GM21576 (cell line): ENCODE data around the gene CNNM4.

Experiments used
- ATAC-seq: cut with Tn5 transposase; IDR thresholded peaks from one replicate; pipeline ENCODE4 v1.9.1; 2021; ENCODE audit warnings: mild to moderate bottlenecking, moderate library complexity; ENCODE audit not compliant: unreplicated experiment

The CNNM4 gene

DNA sequence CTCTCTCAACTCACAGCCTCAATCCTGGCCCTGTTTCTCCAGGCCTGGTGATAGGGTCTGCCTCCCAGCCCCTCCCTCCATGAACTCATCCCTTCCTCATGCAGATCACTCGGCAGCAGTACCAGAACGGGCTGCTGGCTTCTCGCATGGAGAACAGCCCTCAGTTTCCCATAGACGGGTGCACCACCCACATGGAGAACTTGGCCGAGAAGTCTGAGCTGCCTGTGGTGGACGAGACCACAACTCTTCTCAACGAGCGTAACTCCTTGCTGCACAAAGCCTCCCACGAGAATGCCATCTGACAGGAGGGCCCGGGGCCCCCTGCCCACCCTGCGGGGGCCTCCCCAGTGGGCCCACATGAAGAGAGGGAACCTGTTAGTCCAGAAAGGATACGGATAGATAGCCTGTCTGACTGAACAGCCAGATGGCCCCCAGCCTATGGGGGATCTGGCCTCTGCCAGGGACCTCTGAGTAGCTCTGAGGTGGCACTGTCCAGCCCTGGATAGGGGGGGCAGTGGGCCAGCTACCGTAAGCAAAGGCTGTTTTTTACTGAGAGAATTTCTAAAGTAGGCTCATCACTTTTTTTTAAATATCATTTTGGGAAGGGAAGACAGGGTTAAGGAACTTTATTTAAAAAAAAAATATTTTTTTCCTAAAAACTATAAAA, 48.6 kb downstream of the CNNM4 start:
- no peak for ATAC-seq

DNA sequence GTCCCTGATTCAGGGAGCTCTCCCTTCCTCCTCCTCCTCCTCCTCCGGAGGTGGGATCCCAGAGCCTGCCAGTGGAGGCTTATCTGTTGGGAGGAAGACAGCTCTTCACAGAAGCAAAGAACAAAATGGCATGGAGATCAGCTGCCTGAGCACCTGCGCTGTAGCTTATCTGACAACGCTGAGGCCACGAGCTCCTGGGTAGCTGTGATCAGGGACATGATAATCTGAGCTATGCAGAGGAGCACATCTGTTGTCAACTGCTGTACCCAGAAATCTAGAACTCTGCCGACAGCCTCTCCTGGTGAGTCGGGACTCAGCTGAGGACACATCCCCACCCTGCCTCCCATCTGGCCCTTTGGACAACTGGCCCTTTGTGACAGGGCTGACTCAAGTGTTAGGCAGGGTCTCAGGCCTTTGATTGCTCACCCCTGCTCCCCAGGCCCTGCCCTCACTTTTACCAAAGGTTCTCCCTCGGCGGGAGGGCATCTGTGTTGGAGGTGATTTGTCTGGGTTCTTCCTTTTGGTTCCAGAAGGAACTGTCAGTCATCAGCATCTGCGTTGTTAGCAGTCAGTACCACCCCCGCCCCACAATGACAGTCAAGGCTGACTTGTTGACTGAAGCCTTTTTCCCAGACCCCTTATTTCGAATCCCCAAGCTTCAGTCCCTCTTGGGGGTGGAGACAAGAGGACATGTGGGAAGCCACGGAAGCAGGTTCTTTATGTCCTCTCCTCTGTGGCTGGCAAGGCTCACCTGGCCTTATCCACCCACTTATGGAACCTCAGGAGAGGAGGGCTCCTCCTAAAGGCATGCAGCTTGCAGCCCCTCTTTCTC, 49.5 kb downstream of the CNNM4 start:
- ATAC-seq = no peak

DNA sequence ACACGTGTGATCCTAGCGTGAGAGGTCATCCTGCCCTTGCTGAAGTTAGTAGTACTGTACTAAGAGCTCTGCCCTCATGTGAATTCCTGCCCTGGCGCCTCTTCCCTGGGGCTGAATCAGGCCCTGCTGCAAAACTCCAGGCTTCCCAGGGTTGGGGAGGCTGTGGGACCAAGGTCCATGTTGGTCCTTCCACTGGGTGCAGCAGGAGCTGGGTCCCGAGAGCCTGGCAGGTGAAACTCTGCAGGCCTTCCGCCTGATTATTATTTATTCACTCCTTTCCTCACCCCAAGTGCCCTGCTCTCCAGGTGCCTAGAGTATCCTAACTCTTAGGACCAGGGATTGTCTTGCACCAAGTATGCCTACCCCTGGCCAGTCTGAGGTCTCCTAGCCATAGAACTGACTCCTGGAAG, 50.1 kb downstream of the CNNM4 start:
- ATAC-seq = no peak

GRCh38 chr2:96811917-96812316, 51.2 kb downstream of the CNNM4 start:
- ATAC-seq = no peak

DNA sequence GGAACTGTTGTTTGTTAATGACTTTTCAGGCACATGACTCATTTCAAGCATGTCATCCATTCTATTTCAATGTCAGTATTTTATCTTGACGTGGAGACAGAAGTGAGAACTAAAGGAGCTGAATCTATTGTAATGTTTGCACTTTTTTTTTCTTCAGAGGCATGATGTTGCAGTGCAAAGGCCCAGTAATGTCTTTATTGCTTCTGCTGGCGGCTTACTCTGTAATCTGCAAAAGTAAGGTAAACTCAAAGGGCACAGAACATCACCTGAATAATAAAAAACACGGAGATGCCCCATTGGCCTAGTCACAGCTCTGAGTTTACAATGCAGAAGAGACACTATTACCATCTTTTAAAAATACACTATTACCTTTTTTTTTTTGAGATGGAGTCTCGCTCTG, 53.0 kb downstream of the CNNM4 start:
- ATAC-seq = no peak

GRCh38 chr2:96815326-96816126, 54.8 kb downstream of the CNNM4 start:
- no peak for ATAC-seq

GRCh38 chr2:96816127-96816835, 55.6 kb downstream of the CNNM4 start, which contains the start of gene CNNM3:
TSS of gene CNNM3 (plus strand) at chr2:96816268. CDS start at chr2:96816278, 10 bp downstream.
- ATAC-seq = peak; percentile 78

GRCh38 chr2:96816836-96817702, 56.4 kb downstream of the CNNM4 start:
- no peak for ATAC-seq

DNA sequence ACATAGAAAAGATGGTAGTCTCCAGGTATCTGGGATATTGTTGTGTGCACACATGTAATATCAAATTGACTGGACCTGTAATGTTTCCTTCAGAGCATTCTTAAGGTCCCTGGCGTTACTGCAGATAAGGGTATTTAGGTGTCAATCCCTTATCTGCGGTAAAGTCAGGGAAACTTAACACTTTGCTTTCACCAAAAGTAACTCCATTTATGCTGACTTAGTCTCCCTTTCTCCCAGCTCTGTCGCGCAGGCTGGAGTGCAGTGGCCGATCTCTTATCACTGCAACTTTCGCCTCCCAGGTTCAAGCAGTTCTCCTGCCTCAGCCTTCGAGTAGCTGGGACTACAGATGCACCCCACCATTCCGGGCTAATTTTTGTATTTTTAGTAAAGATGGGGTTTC, 57.2 kb downstream of the CNNM4 start:
- no peak for ATAC-seq

- no peak for ATAC-seq
Observed at GRCh38 chr2:96819128-96819875, 58.6 kb downstream of the CNNM4 start.

- ATAC-seq = no peak
Observed at GRCh38 chr2:96819876-96820511, 59.3 kb downstream of the CNNM4 start.

DNA sequence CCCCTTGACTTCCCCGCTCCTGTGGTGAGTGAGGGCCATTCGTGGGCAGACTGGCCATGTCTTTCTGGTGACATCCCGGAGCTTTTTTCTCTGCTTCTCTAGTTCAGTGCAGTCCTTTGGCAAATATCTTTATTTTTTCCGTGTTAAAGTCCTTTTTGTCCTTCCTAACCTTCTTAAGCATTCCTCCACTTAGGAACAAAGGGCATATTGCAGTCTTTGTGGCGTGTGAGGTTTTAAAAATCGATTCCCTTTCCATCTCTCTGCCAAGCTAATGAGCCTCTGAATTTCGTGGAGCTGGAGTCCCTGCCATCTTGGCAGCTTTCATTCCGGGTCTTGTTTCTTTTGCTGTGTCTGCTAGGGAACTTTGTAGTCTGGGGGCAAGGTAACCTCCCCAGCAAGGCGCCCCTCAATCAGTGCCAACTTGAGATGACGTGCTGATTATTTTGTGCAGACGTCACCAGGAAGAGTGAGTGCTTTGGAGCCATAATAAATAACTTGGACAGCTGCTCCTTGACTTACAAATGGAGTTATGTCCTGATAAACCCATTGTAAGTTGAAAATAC, 60.5 kb downstream of the CNNM4 start:
- no peak for ATAC-seq

GRCh38 chr2:96822786-96823185, 62.1 kb downstream of the CNNM4 start:
- ATAC-seq = no peak

- no peak for ATAC-seq
Observed at GRCh38 chr2:96823198-96823597, 62.5 kb downstream of the CNNM4 start.

DNA sequence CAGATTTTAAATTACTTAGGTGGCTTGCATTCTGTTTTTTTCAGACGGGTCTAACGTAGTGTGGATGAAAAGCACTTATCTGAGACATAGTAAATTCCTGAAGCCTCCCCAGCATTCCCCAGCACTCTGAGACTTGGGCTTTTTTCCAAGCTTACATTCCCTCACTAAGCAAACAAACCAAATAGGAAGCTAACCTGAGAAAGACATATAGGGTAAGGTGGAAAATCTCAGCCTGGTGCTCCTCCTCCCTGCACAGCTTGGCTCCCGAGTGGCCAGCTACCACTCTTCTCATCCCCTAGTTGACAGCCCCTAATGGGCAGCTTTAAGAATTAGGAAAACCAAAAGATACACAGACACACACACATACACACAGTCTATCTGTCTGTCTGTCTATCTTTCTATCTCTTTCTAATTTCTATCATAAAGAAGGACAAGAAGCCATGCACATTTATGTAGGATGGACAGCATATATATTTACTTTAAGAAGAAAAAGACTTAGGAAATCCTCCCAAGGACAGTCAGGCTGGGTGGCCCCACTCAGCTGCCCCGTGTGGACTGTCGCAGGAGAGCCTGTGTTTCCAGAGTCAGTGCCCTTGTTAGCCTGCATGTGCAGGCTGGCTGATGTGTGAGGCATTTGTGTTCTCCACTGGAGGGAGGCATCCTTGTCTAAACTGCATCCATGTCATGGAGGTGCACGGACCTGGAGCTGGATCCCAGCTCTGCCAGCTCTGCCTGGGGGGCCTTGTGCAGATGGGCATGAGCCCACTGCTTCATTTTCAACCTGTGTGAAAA, 63.6 kb downstream of the CNNM4 start:
- ATAC-seq = no peak

- no peak for ATAC-seq
Observed at GRCh38 chr2:96825057-96825456, 64.4 kb downstream of the CNNM4 start.

GRCh38 chr2:96826546-96827278, 66.0 kb downstream of the CNNM4 start:
- no peak for ATAC-seq
